Mesodermal cell (in vitro differentiated cells): ENCODE measurements around the gene VWA3B.
A peak's percentile ranks its signal among the peaks of the same experiment; 100 is the strongest.

Experiments used
- H3K27ac ChIP-seq: 2 replicates; pipeline ENCODE4 v1.7.0; 2013; ENCODE audit warnings: mild to moderate bottlenecking, low read depth, low read length, moderate library complexity; ENCODE audit not compliant: severe bottlenecking
- H3K36me3 ChIP-seq: 2 replicates; pipeline ENCODE4 v1.7.1; 2013; ENCODE audit warnings: mild to moderate bottlenecking, low read length, moderate library complexity; ENCODE audit not compliant: control insufficient read depth, insufficient read depth
- H3K4me1 ChIP-seq: one replicate; pipeline ENCODE4 v1.7.1; 2013; ENCODE audit warnings: mild to moderate bottlenecking, low read length; ENCODE audit not compliant: insufficient read depth, control insufficient read depth, poor library complexity, severe bottlenecking
- H3K4me3 ChIP-seq: 2 replicates; pipeline ENCODE4 v1.7.0; 2013; ENCODE audit warnings: low read length, control low read depth, mild to moderate bottlenecking; ENCODE audit not compliant: insufficient read depth, poor library complexity, severe bottlenecking; ENCODE audit errors: extremely low read depth
- H3K9me3 ChIP-seq: 2 replicates; pipeline ENCODE4 v1.7.1; 2013; ENCODE audit warnings: mild to moderate bottlenecking, low read length, moderate library complexity; ENCODE audit not compliant: control insufficient read depth
- WGBS, 2 experiments: methylation state at CpG; one replicate each; pipeline ENCODE4 v1.1.5; 2013; ENCODE audit warnings: missing lambda C conversion rate in 2 of 2; ENCODE audit not compliant: insufficient coverage in 2 of 2; 5-methylcytosine and 5-hydroxymethylcytosine counted together

VWA3B gene

DNA sequence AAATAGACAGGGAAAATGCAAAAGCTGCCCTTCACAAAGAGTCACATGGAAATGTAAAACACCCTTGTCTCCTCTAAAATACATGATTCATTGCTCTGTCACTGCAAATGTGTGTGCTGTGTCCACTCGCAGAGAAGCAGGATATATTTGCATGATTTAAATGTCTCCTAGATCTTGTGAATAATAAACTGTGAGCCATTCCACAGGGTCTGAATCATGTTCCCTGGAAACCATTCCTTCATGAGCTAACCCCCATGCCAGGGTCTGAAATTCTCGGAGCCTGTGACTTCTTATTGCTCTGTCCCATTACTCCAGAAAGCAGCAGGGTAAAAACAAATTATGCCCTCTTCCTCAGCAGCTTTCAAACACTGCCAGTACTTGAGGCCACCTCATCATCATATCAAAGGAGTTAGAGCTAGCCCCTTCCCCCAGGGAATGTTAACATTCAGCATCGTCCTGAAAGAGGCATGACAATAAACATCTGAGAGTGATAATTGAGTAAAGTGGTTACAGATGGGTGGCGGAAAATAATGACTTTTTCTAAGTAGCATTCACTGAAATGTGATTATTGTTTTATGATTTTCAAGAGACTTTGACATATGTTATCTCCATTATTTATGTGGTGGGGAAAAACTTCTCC is 247.6 kb downstream of the VWA3B start:
- H3K27ac ChIP-seq: peak overlapping the region; percentile 55

DNA sequence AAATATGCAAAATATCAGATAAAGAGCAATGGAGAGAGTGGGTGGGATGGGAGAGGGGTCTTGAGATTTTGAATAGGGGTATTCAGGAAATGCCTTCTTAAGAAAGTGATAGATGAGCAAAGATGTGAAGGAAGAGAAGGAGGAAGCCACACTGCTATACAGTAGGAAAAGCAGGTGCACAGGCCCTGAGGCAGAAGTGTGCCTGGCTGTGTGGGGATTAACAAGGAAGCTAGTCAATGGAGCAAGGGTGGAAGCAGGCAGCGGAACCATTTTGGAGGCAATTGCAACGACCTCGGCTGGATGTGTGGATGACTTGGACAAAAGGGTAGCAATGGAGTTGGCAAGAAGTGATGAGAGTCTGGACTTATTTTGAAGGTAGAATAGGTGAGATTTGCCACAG is 248.3 kb downstream of the VWA3B start:
- WGBS, 2 experiments: 67 to 72% methylated on average over 3 of the region's 3 CpGs

More for the DNA sequence above, 247.6 kb downstream of the VWA3B start:
- WGBS, 2 experiments: 0 to 4% methylated on average over 1 to 4 of the region's 4 CpGs
- Histone ChIP-seq H3K4me3 (no peak overlapping the region), H3K9me3 (no peaks in the 10 kb centered on the region), H3K4me1 (peaks cover 11% of the 10 kb centered on the region), H3K36me3 (no peaks in the 10 kb centered on the region)

DNA sequence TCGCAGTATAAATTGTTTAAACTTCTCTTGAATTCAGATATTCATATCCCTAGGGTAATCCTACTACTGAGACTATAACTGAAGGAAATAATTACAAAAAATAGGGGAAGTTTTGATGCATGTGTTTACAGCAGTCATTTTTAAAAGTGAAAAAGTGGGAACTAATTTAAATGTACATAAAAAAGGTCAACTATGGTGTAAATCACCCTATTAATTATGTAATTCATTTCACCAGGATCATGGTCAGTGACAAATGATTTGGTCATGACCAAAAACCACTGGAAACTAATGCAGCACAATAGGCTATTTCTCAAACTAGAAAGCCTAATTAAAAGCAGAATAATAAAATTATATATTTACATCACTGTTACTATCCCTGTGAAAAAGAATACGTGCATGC is 254.3 kb downstream of the VWA3B start:
- WGBS, 2 experiments: no CpG with 5 or more reads among the region's 2 CpGs
- Histone ChIP-seq H3K4me1 (no peaks in the 10 kb centered on the region), H3K4me3 (no peak overlapping the region), H3K27ac (no peak overlapping the region), H3K36me3 (no peaks in the 10 kb centered on the region), H3K9me3 (no peaks in the 10 kb centered on the region)

More for the DNA sequence above, 248.3 kb downstream of the VWA3B start:
- Histone ChIP-seq H3K36me3 (no peaks in the 10 kb centered on the region), H3K4me1 (peaks cover 11% of the 10 kb centered on the region), H3K27ac (no peak overlapping the region), H3K4me3 (no peak overlapping the region), H3K9me3 (no peaks in the 10 kb centered on the region)

GRCh38 chr2:98343285-98343684 is 256.3 kb downstream of the VWA3B start:
- H3K4me1 ChIP-seq: no peaks in the 10 kb centered on the region
- H3K9me3 ChIP-seq: no peaks in the 10 kb centered on the region
- 83 to 88% methylated on average over 1 of the region's 3 CpGs for WGBS, 2 experiments
- H3K36me3 ChIP-seq: no peaks in the 10 kb centered on the region
- no peak overlapping the region for H3K4me3 ChIP-seq
- no peak overlapping the region for H3K27ac ChIP-seq

DNA sequence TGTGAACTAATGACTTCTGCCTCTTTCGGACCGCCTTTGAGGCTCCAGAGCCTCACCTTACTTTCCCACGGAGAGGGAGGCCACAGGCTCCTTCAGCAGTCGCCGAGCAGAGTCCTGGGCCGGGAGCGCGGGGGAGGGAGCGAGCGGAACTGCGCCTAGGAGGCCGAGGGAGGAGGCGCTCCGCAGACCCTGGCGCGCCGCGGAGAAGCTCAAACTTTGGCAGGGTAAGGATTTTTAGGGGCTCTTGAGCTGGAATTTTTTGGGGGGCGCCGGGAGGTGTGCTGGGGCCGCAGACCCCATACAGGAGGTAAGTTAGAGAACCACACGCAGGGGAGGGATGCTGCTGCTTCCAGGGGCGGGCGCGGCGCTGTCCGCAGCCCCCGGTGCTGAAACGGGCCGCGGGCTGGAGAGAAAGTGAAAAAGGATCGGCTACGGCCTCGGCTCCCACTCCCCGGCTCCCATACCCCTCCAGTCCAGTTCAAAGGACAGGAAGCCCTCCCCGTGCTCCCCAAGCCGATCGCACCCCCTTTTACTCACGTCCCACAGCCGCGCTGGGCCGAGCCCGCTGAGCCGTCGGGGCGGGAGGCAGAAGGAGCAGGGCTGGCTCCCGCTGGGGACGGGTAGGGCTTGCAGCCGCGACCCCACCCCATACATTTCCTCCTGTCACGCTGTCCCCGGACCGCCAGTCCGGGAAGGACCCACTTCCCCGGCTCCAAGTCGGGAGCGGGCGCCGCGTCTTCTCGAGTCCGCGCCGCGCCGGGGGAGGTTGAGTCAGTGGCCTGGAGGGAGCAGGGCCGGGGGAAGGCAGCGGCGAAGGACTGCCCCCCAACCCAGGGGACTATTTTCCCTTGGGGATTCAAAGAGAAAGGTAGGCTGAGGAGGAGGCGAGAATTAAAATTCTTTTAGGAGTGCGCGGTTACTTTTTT is 259.6 kb downstream of the VWA3B start, which contains the start of gene CNGA3:
Gene CNGA3 (plus strand): TSS at position 146 of the 926 bp plus-strand sequence. CDS start 23,520 bp downstream, outside the sequence.
- H3K36me3 ChIP-seq: no peaks in the 10 kb centered on the region
- peak within 1 kb of the TSS; percentile 18 for H3K4me3 ChIP-seq
- H3K9me3 ChIP-seq: no peaks in the 10 kb centered on the region
- WGBS, 2 experiments: 0 to 1% methylated on average over 28 to 33 of the region's 72 CpGs
- H3K4me1 ChIP-seq: no peaks in the 10 kb centered on the region
- H3K27ac ChIP-seq: no peak within 1 kb of the TSS

DNA sequence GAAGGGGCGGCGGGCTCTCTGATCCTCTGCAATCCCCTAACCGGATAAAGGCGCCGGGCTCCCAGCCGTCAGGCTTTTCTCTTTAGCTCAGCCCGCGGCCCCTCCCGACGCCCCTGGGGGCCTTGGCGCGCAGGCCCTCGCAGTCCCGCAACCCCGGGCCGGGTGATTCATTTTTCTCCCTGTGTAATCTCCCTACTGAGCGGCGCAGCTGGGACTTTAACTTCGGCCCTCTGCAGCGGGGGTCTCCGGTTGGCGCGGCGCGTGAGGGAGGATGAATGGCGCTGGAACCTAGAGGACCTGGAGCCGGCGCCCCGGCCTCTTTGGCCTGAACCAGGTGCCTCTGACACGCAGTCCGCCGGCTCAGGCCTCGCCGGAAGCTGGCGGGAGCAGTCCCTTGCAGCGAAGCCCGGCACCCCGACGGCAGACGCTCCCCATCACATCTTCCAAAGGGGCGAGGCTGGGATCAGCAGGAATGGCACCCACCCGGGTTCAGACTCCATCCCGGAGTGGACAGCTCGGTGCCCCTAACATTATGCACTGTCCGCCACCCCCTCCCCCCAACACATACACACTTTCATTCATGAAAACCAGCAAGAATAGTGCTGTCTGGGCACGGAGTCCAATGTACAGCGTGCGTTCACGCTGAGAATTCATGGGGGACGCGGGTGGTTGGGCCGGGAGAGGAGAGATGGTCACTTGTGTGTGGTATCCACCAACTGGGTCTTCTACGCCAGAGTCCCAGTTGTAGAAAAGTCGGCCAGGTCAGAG is 260.5 kb downstream of the VWA3B start:
- Histone ChIP-seq H3K27ac (peak overlapping the region; percentile 3), H3K36me3 (no peaks in the 10 kb centered on the region), H3K4me3 (peak overlapping the region; percentile 18), H3K9me3 (peaks cover 4% of the 10 kb centered on the region), H3K4me1 (no peaks in the 10 kb centered on the region)
- WGBS, 2 experiments: 6 to 10% methylated on average over 36 to 43 of the region's 54 CpGs

DNA sequence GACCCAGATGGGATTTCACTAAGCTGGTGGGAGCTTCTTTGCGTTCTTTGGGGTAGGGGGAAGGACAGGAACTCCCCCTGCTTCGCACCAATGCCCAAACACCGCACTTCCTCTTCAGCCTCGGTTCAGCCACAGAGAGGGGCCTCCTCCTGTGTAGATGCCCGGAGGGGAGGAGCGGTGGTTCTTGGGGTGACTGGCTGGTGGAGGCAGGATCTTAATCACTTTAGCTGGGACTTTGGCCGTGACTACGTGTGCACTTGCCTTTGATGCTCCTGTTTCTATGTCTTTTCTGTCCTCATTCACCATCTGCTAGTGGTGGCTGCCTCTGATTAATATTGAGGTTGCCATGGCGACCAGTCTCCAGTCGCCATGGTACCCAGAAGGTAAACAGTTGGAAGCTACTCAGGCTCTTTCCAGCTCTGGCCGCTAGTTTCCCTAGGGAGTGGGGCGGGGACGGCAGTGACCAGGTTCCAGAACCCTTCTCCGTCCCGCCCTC is 261.1 kb downstream of the VWA3B start:
- H3K4me3 ChIP-seq: no peak overlapping the region
- H3K4me1 ChIP-seq: no peaks in the 10 kb centered on the region
- 10 to 18% methylated on average over 9 to 12 of the region's 15 CpGs for WGBS, 2 experiments
- H3K27ac ChIP-seq: peak overlapping the region; percentile 3
- H3K9me3 ChIP-seq: peaks cover 4% of the 10 kb centered on the region
- H3K36me3 ChIP-seq: no peaks in the 10 kb centered on the region

GRCh38 chr2:98350411-98350810 is 263.4 kb downstream of the VWA3B start:
- WGBS, 2 experiments: 60 to 80% methylated on average over 1 of the region's 1 CpG
- no peak overlapping the region for H3K4me3 ChIP-seq
- peaks cover 10% of the 10 kb centered on the region for H3K9me3 ChIP-seq
- H3K36me3 ChIP-seq: no peaks in the 10 kb centered on the region
- no peak overlapping the region for H3K27ac ChIP-seq
- no peaks in the 10 kb centered on the region for H3K4me1 ChIP-seq

GRCh38 chr2:98355881-98356280 is 268.9 kb downstream of the VWA3B start:
- Histone ChIP-seq H3K36me3 (no peaks in the 10 kb centered on the region), H3K27ac (peak overlapping the region; percentile 46), H3K9me3 (peaks cover 10% of the 10 kb centered on the region), H3K4me1 (peaks cover 4% of the 10 kb centered on the region), H3K4me3 (no peak overlapping the region)
- 67% methylated on average over 1 of the region's 3 CpGs; no CpG with 5 or more reads in 1 of the 2 experiments for WGBS, 2 experiments

DNA sequence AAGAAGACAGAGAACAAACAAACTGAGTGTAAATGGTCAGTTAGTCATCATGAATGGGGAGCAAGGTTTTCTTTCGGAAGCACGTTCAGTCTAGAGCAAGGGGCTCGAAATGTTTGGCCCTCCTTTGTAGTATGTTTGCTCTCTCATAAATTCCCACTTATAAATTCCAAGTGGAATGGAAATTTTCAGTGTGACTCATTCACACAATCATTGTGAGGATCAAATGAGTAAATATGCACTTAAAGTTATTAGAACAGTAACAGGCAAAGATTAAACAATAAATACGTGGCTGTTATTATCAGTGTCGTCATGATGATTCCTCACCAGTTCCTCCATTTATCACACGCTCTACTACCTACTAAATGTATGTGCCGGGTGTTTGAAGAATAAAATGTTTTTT is 269.8 kb downstream of the VWA3B start:
- peaks cover 10% of the 10 kb centered on the region for H3K9me3 ChIP-seq
- WGBS, 2 experiments: no CpG with 5 or more reads among the region's 7 CpGs
- H3K36me3 ChIP-seq: no peaks in the 10 kb centered on the region
- H3K4me1 ChIP-seq: peaks cover 4% of the 10 kb centered on the region
- H3K4me3 ChIP-seq: no peak overlapping the region
- H3K27ac ChIP-seq: no peak overlapping the region
